GM23338 (cell line): ENCODE measurements around the gene VPS13A. TPM values are rescaled to one million over a fixed set of nuclear protein-coding genes. Genes with fewer than 3 reads are reported as not detected.

Source experiments
- ATAC-seq: fragments of 200-7000 bp; cut with Tn5 transposase; 3 replicates; pipeline ENCODE4 v1.9.1; 2020
- DNase-seq: peaks from one replicate; pipeline ENCODE4 v3.0.0-alpha.2; 2015; ENCODE audit warnings: low spot score
- H2AFZ ChIP-seq: fragments of 200-600 bp; sonication (generic); 2 replicates; pipeline ENCODE4 v1.8.0; 2016; ENCODE audit warnings: antibody characterized with exemption, mild to moderate bottlenecking, moderate library complexity
- H3F3A ChIP-seq: fragments of 200-600 bp; sonication (generic); replicated peaks from 2 replicates; pipeline ENCODE4 v1.8.0; 2017; ENCODE audit warnings: antibody characterized with exemption, mixed run types, low read depth
- H3K27ac ChIP-seq: fragments of 200-600 bp; sonication (generic); 2 replicates; pipeline ENCODE4 v1.6.1; 2016; ENCODE audit warnings: low read depth
- H3K27me3 ChIP-seq: fragments of 200-600 bp; sonication (generic); 2 replicates; pipeline ENCODE4 v1.8.0; 2016; ENCODE audit warnings: mild to moderate bottlenecking, mixed run types, moderate library complexity; ENCODE audit not compliant: insufficient read depth
- H3K36me3 ChIP-seq: fragments of 200-600 bp; sonication (generic); 2 replicates; pipeline ENCODE4 v1.8.0; 2016; ENCODE audit warnings: mild to moderate bottlenecking; ENCODE audit not compliant: insufficient read depth
- H3K4me1 ChIP-seq: fragments of 200-600 bp; sonication (generic); 2 replicates; pipeline ENCODE4 v1.8.0; 2016; ENCODE audit warnings: mild to moderate bottlenecking, moderate library complexity; ENCODE audit not compliant: insufficient read depth
- H3K4me2 ChIP-seq: fragments of 200-600 bp; sonication (generic); 2 replicates; pipeline ENCODE4 v1.7.1; 2017; ENCODE audit warnings: mixed run types
- H3K4me3 ChIP-seq: fragments of 200-600 bp; sonication (generic); 2 replicates; pipeline ENCODE4 v1.6.1; 2016; ENCODE audit warnings: mixed run types
- H3K79me2 ChIP-seq: fragments of 200-600 bp; sonication (generic); replicated peaks from 2 replicates; pipeline ENCODE4 v1.8.0; 2017; ENCODE audit warnings: mild to moderate bottlenecking; ENCODE audit not compliant: insufficient read depth
- H3K9me2 ChIP-seq: fragments of 200-600 bp; sonication (generic); 2 replicates; pipeline ENCODE4 v1.8.0; 2017; ENCODE audit not compliant: insufficient read depth
- H4K20me1 ChIP-seq: fragments of 200-600 bp; sonication (generic); replicated peaks from 2 replicates; pipeline ENCODE4 v1.8.0; 2017; ENCODE audit warnings: mild to moderate bottlenecking; ENCODE audit not compliant: insufficient read depth
- H3K27ac Mint-ChIP-seq: 2 replicates; pipeline ENCODE4 v1.8.0; 2020; ENCODE audit warnings: inconsistent platforms, mild to moderate bottlenecking, moderate library complexity, mixed read lengths
- H3K27me3 Mint-ChIP-seq: 3 replicates; pipeline ENCODE4 v1.8.0; 2022; ENCODE audit warnings: low read depth, mild to moderate bottlenecking, moderate library complexity, mixed read lengths, inconsistent platforms; ENCODE audit not compliant: insufficient read depth, poor library complexity
- H3K36me3 Mint-ChIP-seq: 3 replicates; pipeline ENCODE4 v1.8.0; 2021; ENCODE audit warnings: low read depth, mild to moderate bottlenecking, inconsistent platforms, moderate library complexity, mixed read lengths
- H3K4me1 Mint-ChIP-seq: 3 replicates; pipeline ENCODE4 v1.8.0; 2020; ENCODE audit warnings: mild to moderate bottlenecking, inconsistent platforms, mixed read lengths
- H3K4me3 Mint-ChIP-seq: 3 replicates; pipeline ENCODE4 v1.8.0; 2021; ENCODE audit warnings: moderate library complexity, mild to moderate bottlenecking, inconsistent platforms, mixed read lengths
- H3K9me3 Mint-ChIP-seq: 3 replicates; pipeline ENCODE4 v1.8.0; 2020; ENCODE audit warnings: moderate library complexity, mild to moderate bottlenecking, inconsistent platforms, mixed read lengths
- CREB1 ChIP-seq: fragments of 250-450 bp; sonication (Bioruptor Pico); IDR thresholded peaks from 2 replicates; pipeline ENCODE4 v1.5.0; 2020; ENCODE audit warnings: low read depth, mild to moderate bottlenecking, moderate library complexity
- EZH2 ChIP-seq: fragments of 200-600 bp; sonication (generic); IDR thresholded peaks from one replicate; pipeline ENCODE4 v1.8.0; 2017; ENCODE audit warnings: antibody characterized with exemption, mild to moderate bottlenecking, low read depth; ENCODE audit not compliant: unreplicated experiment
- EZH2phosphoT487 ChIP-seq: fragments of 200-600 bp; sonication (generic); IDR thresholded peaks from one replicate; pipeline ENCODE4 v1.8.1; 2018; ENCODE audit warnings: antibody characterized with exemption; ENCODE audit not compliant: unreplicated experiment
- JUNB ChIP-seq: IDR thresholded peaks from one replicate; pipeline ENCODE4 v1.6.1; 2016; ENCODE audit warnings: antibody characterized with exemption; ENCODE audit not compliant: unreplicated experiment
- POLR2AphosphoS5 ChIP-seq: IDR thresholded peaks from 2 replicates; pipeline ENCODE4 v1.6.1; 2016; ENCODE audit warnings: antibody characterized with exemption, low read depth
- ZNF114 ChIP-seq: fragments of 250-450 bp; sonication (Bioruptor Pico); IDR thresholded peaks from 2 replicates; pipeline ENCODE4 v1.5.0; 2020; ENCODE audit warnings: mild to moderate bottlenecking, moderate library complexity
- ZNF331 ChIP-seq: fragments of 250-450 bp; sonication (Bioruptor Pico); IDR thresholded peaks from 2 replicates; pipeline ENCODE4 v1.5.0; 2020; ENCODE audit warnings: low read depth, mild to moderate bottlenecking, moderate library complexity
- polyA plus RNA-seq: library from polyadenylated mRNA; unstranded; fragments of >200 nt; fragmentation: Nextera tagmentation; extraction: Ambion mirVana; gene quantifications from 2 replicates; pipeline ENCODE4 v1.2.1, GENCODE V29; 2016
- total RNA-seq: library from RNA; depleted of rRNA; stranded (reverse); fragments of >200 nt; shearing (Covaris generic); gene quantifications from 2 replicates; pipeline ENCODE4 v1.2.3, GENCODE V29; 2014
- TF ChIP-seq, protein P1 (sequence below): IDR thresholded peaks from one replicate; pipeline ENCODE4 v1.6.1; 2018; ENCODE audit warnings: antibody characterized with exemption; ENCODE audit not compliant: unreplicated experiment
- TF ChIP-seq, protein P2 (sequence below): fragments of 250-450 bp; sonication (Bioruptor Pico); IDR thresholded peaks from 2 replicates; pipeline ENCODE4 v1.5.0; 2020; ENCODE audit warnings: mild to moderate bottlenecking, moderate library complexity
- TF ChIP-seq, protein P3 (sequence below): IDR thresholded peaks from 2 replicates; pipeline ENCODE4 v1.6.1; 2016; ENCODE audit warnings: antibody characterized with exemption

The VPS13A gene
- total and polyA plus RNA-seq, 2 experiments from 2014 or later, result 45.9 to 68.1 TPM

DNA sequence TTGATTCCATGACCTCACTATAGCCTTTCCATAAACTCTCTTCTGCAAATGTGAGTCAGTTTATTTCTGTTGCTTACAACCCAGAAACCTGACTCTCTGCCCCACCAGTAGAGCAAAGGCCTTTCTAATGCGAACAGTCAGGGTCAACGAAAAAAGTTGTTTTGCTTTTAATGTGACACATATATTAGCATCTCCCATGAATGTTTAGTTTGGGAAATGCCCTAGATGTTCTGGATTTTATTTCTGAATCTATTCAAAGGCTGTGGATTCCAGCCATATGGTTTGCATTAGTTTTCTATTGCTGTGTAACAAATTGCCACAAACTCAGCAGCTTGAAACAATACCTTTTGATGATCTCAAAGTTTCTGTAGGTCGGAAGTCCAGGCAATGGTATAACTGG lies 277.3 kb downstream of the VPS13A start:
- Histone ChIP-seq H3K79me2 (no peaks in the 10 kb centered on the region), H3K36me3 (no peaks in the 10 kb centered on the region), H3K4me1 (peaks cover 8% of the 10 kb centered on the region), H3F3A (no peaks in the 10 kb centered on the region), H3K27me3 (no peaks in the 10 kb centered on the region), H4K20me1 (no peaks in the 10 kb centered on the region), H3K4me2 (no peak overlapping the region), H3K27ac (no peak overlapping the region), H2AFZ (no peak overlapping the region), H3K9me2 (no peaks in the 10 kb centered on the region; the same call in 1 of the 2 replicates), H3K4me3 (no peak overlapping the region)
- Mint-ChIP-seq H3K27ac (no peak overlapping the region), H3K9me3 (peaks cover 9% of the 10 kb centered on the region), H3K4me1 (peaks cover 23% of the 10 kb centered on the region), H3K36me3 (peaks cover 8% of the 10 kb centered on the region; the same call in 2 of the 3 replicates), H3K27me3 (no peaks in the 10 kb centered on the region), H3K4me3 (no peak overlapping the region)
- no peak for TF ChIP-seq POLR2AphosphoS5
- TF ChIP-seq, protein P1, sequence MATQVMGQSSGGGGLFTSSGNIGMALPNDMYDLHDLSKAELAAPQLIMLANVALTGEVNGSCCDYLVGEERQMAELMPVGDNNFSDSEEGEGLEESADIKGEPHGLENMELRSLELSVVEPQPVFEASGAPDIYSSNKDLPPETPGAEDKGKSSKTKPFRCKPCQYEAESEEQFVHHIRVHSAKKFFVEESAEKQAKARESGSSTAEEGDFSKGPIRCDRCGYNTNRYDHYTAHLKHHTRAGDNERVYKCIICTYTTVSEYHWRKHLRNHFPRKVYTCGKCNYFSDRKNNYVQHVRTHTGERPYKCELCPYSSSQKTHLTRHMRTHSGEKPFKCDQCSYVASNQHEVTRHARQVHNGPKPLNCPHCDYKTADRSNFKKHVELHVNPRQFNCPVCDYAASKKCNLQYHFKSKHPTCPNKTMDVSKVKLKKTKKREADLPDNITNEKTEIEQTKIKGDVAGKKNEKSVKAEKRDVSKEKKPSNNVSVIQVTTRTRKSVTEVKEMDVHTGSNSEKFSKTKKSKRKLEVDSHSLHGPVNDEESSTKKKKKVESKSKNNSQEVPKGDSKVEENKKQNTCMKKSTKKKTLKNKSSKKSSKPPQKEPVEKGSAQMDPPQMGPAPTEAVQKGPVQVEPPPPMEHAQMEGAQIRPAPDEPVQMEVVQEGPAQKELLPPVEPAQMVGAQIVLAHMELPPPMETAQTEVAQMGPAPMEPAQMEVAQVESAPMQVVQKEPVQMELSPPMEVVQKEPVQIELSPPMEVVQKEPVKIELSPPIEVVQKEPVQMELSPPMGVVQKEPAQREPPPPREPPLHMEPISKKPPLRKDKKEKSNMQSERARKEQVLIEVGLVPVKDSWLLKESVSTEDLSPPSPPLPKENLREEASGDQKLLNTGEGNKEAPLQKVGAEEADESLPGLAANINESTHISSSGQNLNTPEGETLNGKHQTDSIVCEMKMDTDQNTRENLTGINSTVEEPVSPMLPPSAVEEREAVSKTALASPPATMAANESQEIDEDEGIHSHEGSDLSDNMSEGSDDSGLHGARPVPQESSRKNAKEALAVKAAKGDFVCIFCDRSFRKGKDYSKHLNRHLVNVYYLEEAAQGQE, result no peak
- TF ChIP-seq JUNB, result no peak
- no peak for TF ChIP-seq CREB1 (CRISPR knock-in tag)
- TF ChIP-seq EZH2, result no peak
- TF ChIP-seq, protein P2, sequence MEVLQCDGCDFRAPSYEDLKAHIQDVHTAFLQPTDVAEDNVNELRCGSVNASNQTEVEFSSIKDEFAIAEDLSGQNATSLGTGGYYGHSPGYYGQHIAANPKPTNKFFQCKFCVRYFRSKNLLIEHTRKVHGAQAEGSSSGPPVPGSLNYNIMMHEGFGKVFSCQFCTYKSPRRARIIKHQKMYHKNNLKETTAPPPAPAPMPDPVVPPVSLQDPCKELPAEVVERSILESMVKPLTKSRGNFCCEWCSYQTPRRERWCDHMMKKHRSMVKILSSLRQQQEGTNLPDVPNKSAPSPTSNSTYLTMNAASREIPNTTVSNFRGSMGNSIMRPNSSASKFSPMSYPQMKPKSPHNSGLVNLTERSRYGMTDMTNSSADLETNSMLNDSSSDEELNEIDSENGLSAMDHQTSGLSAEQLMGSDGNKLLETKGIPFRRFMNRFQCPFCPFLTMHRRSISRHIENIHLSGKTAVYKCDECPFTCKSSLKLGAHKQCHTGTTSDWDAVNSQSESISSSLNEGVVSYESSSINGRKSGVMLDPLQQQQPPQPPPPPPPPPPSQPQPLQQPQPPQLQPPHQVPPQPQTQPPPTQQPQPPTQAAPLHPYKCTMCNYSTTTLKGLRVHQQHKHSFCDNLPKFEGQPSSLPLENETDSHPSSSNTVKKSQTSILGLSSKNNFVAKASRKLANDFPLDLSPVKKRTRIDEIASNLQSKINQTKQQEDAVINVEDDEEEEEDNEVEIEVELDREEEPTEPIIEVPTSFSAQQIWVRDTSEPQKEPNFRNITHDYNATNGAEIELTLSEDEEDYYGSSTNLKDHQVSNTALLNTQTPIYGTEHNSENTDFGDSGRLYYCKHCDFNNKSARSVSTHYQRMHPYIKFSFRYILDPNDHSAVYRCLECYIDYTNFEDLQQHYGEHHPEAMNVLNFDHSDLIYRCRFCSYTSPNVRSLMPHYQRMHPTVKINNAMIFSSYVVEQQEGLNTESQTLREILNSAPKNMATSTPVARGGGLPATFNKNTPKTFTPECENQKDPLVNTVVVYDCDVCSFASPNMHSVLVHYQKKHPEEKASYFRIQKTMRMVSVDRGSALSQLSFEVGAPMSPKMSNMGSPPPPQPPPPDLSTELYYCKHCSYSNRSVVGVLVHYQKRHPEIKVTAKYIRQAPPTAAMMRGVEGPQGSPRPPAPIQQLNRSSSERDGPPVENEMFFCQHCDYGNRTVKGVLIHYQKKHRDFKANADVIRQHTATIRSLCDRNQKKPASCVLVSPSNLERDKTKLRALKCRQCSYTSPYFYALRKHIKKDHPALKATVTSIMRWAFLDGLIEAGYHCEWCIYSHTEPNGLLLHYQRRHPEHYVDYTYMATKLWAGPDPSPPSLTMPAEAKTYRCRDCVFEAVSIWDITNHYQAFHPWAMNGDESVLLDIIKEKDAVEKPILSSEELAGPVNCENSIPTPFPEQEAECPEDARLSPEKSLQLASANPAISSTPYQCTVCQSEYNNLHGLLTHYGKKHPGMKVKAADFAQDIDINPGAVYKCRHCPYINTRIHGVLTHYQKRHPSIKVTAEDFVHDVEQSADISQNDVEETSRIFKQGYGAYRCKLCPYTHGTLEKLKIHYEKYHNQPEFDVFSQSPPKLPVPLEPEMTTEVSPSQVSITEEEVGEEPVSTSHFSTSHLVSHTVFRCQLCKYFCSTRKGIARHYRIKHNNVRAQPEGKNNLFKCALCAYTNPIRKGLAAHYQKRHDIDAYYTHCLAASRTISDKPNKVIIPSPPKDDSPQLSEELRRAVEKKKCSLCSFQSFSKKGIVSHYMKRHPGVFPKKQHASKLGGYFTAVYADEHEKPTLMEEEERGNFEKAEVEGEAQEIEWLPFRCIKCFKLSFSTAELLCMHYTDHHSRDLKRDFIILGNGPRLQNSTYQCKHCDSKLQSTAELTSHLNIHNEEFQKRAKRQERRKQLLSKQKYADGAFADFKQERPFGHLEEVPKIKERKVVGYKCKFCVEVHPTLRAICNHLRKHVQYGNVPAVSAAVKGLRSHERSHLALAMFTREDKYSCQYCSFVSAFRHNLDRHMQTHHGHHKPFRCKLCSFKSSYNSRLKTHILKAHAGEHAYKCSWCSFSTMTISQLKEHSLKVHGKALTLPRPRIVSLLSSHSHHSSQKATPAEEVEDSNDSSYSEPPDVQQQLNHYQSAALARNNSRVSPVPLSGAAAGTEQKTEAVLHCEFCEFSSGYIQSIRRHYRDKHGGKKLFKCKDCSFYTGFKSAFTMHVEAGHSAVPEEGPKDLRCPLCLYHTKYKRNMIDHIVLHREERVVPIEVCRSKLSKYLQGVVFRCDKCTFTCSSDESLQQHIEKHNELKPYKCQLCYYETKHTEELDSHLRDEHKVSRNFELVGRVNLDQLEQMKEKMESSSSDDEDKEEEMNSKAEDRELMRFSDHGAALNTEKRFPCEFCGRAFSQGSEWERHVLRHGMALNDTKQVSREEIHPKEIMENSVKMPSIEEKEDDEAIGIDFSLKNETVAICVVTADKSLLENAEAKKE (CRISPR knock-in tag), result no peak
- TF ChIP-seq ZNF331 (CRISPR knock-in tag), result no peak
- TF ChIP-seq ZNF114 (CRISPR knock-in tag), result no peak
- no peak for TF ChIP-seq EZH2phosphoT487
- TF ChIP-seq, protein P3, sequence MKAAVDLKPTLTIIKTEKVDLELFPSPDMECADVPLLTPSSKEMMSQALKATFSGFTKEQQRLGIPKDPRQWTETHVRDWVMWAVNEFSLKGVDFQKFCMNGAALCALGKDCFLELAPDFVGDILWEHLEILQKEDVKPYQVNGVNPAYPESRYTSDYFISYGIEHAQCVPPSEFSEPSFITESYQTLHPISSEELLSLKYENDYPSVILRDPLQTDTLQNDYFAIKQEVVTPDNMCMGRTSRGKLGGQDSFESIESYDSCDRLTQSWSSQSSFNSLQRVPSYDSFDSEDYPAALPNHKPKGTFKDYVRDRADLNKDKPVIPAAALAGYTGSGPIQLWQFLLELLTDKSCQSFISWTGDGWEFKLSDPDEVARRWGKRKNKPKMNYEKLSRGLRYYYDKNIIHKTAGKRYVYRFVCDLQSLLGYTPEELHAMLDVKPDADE, result no peak
- DNase-seq (no peak), ATAC-seq (no peak)
